Upper lobe of right lung (tissue), 1 donor: ENCODE data around the gene VANGL1. TPM values are rescaled to one million over a fixed set of nuclear protein-coding genes. Genes with fewer than 3 reads are reported as not detected.

Experiments
- ATAC-seq: fragments of 200-7000 bp; cut with Tn5 transposase; one replicate; pipeline ENCODE4 v1.9.1; 2020; ENCODE audit warnings: mild to moderate bottlenecking, moderate library complexity
- DNase-seq: peaks from one replicate; pipeline ENCODE4 v3.0.0-alpha.2; 2020
- H3K27ac ChIP-seq: fragments of 200-600 bp; one replicate; pipeline ENCODE4 v1.8.0; 2022
- H3K27me3 ChIP-seq: fragments of 200-600 bp; one replicate; pipeline ENCODE4 v1.8.0; 2022; ENCODE audit warnings: mild to moderate bottlenecking
- H3K36me3 ChIP-seq: fragments of 200-600 bp; one replicate; pipeline ENCODE4 v1.8.0; 2022
- H3K4me1 ChIP-seq: fragments of 200-600 bp; one replicate; pipeline ENCODE4 v1.8.0; 2022
- H3K4me3 ChIP-seq: fragments of 200-600 bp; one replicate; pipeline ENCODE4 v1.8.0; 2022; ENCODE audit warnings: mild to moderate bottlenecking
- H3K9me3 ChIP-seq: fragments of 200-600 bp; one replicate; pipeline ENCODE4 v1.8.0; 2022
- intact Hi-C: fragments of 100-400 bp; cut with DNase I; formaldehyde crosslinking; loops from one replicate; pipeline ENCODE4 v1.11.0; 2022
- total RNA-seq: library from RNA; stranded (reverse); fragmentation: NEBNext Ultra II Directional; extraction: Animal tissue kit (Norgen Biotek cat#: 25700); gene quantifications from one replicate; pipeline ENCODE4 v1.2.1, GENCODE V29; 2021
- TF ChIP-seq, protein P1 (sequence below): fragments of 200-600 bp; IDR thresholded peaks from one replicate; pipeline ENCODE4 v1.8.0; 2022; ENCODE audit warnings: antibody characterized with exemption
- donor health status: DM: no; HTN: yes; CAD: no; lungs with severe emphysema.

VANGL1 gene
- total RNA-seq, 1 donor from 2014 or later, result 10.4 TPM

GRCh38 chr1:115682792-115683191, 41.0 kb downstream of the VANGL1 start:
- no peak for DNase-seq
- no peak for ATAC-seq
- Histone ChIP-seq H3K4me3 (no peak overlapping the region), H3K27ac (no peak overlapping the region), H3K27me3 (no peaks in the 10 kb centered on the region), H3K4me1 (no peaks in the 10 kb centered on the region), H3K9me3 (no peaks in the 10 kb centered on the region), H3K36me3 (peaks cover 28% of the 10 kb centered on the region)
- TF ChIP-seq, protein P1, sequence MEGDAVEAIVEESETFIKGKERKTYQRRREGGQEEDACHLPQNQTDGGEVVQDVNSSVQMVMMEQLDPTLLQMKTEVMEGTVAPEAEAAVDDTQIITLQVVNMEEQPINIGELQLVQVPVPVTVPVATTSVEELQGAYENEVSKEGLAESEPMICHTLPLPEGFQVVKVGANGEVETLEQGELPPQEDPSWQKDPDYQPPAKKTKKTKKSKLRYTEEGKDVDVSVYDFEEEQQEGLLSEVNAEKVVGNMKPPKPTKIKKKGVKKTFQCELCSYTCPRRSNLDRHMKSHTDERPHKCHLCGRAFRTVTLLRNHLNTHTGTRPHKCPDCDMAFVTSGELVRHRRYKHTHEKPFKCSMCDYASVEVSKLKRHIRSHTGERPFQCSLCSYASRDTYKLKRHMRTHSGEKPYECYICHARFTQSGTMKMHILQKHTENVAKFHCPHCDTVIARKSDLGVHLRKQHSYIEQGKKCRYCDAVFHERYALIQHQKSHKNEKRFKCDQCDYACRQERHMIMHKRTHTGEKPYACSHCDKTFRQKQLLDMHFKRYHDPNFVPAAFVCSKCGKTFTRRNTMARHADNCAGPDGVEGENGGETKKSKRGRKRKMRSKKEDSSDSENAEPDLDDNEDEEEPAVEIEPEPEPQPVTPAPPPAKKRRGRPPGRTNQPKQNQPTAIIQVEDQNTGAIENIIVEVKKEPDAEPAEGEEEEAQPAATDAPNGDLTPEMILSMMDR, result no peak
- intact Hi-C loops, result no loop called here

- peaks cover 38% of the 10 kb centered on the region for H3K36me3 ChIP-seq
- intact Hi-C loops, result no loop called here
- no peaks in the 10 kb centered on the region for H3K4me1 ChIP-seq
These were observed 43.4 kb downstream of the VANGL1 start for GRCh38 chr1:115685029-115685705.

GRCh38 chr1:115687744-115688143, 46.0 kb downstream of the VANGL1 start:
- ATAC-seq (no peak), DNase-seq (no peak)
- Histone ChIP-seq H3K27me3 (no peaks in the 10 kb centered on the region), H3K9me3 (no peaks in the 10 kb centered on the region), H3K4me1 (no peaks in the 10 kb centered on the region), H3K36me3 (peaks cover 51% of the 10 kb centered on the region), H3K4me3 (no peak overlapping the region), H3K27ac (no peak overlapping the region)
- intact Hi-C loops, result no loop called here
- TF ChIP-seq, protein P1, result no peak

More at GRCh38 chr1:115685029-115685705, 43.4 kb downstream of the VANGL1 start:
- H3K27me3 ChIP-seq, result no peaks in the 10 kb centered on the region
- DNase-seq (no peak), ATAC-seq (no peak)
- H3K4me3 ChIP-seq, result no peak overlapping the region
- no peak overlapping the region for H3K27ac ChIP-seq
- TF ChIP-seq, protein P1, result no peak
- H3K9me3 ChIP-seq, result no peaks in the 10 kb centered on the region

DNA sequence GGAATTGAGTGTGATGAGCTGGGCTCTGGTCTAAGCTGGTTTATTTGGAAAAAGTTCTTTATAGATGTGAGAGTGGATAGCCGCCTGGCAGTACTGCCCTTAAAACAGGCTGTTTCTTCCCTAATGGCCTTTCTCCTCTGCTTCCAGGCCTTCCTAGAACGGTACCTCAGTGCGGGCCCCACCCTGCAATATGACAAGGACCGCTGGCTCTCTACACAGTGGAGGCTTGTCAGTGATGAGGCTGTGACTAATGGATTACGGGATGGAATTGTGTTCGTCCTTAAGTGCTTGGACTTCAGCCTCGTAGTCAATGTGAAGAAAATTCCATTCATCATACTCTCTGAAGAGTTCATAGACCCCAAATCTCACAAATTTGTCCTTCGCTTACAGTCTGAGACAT, 49.2 kb downstream of the VANGL1 start:
- Histone ChIP-seq H3K27me3 (no peaks in the 10 kb centered on the region), H3K36me3 (peaks cover 31% of the 10 kb centered on the region), H3K9me3 (no peaks in the 10 kb centered on the region), H3K4me3 (no peak overlapping the region), H3K4me1 (no peaks in the 10 kb centered on the region), H3K27ac (no peak overlapping the region)
- intact Hi-C loops, result no loop called here
- DNase-seq (no peak), ATAC-seq (no peak)
- TF ChIP-seq, protein P1, result no peak

DNA sequence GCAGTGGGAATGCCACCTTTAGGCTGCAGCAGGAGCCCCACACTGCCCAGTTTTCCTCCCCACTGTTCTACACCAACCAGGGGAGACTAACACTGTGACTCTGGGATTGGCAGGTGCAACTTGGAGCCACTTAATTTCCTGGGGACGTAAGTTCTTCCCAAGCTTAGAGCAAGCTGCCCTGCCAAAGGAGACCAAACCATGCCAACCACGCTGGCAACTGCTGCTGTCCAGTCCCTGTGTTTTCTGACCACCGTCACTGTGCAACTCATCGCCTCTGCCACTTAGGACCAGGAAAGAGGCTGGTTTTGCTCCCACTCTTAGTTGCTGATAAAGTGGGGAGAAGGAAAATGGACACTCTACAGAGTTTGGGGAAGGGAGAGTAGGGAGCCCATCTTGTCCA, 50.5 kb downstream of the VANGL1 start:
- no peaks in the 10 kb centered on the region for H3K9me3 ChIP-seq
- ATAC-seq, result no peak
- no peaks in the 10 kb centered on the region for H3K4me1 ChIP-seq
- no peak overlapping the region for H3K27ac ChIP-seq
- no peaks in the 10 kb centered on the region for H3K27me3 ChIP-seq
- peaks cover 30% of the 10 kb centered on the region for H3K36me3 ChIP-seq
- no peak for DNase-seq
- intact Hi-C loops, result no loop called here
- TF ChIP-seq, protein P1, result no peak
- no peak overlapping the region for H3K4me3 ChIP-seq

DNA sequence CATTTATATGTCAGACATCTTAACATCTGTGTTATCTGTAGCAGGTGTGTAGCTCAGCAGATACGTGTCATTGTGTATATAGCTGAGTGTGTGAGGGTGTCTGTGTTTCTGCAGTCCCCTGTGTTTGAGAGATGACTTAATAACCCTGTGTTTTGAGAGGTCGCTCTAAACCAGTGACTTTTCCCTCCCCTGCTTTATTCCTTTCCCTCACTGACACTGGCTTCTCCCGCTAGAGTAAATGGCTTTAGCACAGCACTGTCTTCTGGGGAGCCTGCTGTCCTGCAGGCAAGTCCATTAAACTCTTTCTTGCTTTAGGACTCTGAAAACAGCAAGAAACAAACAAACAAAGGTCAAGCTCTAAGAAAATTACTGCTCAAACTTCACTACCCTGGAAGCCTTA, 53.0 kb downstream of the VANGL1 start:
- H3K36me3 ChIP-seq, result peaks cover 22% of the 10 kb centered on the region
- H3K9me3 ChIP-seq, result no peaks in the 10 kb centered on the region
- H3K27me3 ChIP-seq, result no peaks in the 10 kb centered on the region
- no peak for DNase-seq
- no peak overlapping the region for H3K27ac ChIP-seq
- H3K4me1 ChIP-seq, result no peaks in the 10 kb centered on the region
- TF ChIP-seq, protein P1, result no peak
- no peak overlapping the region for H3K4me3 ChIP-seq
- intact Hi-C loops, result no loop called here
- no peak for ATAC-seq
